ENCODE results near the gene CDH4.

The CDH4 gene

GRCh38 chr20:61934716-61935530, 682.9 kb downstream of the CDH4 start:
- no peak for DNase-seq (ENCODE audit: low read depth, low spot score)
- CTCF ChIA-PET, result no interaction called here
- no peak for TF ChIP-seq CTCF (IDR thresholded peaks at IDR 0.05; ENCODE audit: insufficient read depth, low read length, missing control alignments)
- H3K4me3 ChIP-seq (ENCODE audit: low read depth, low read length), result no peak overlapping the region
- POLR2A ChIA-PET, result no interaction called here

GRCh38 chr20:61935926-61936700, 684.1 kb downstream of the CDH4 start:
- CTCF ChIA-PET, result no interaction called here
- no peak for DNase-seq (ENCODE audit: low read depth, low spot score)
- TF ChIP-seq CTCF (IDR thresholded peaks at IDR 0.05; ENCODE audit: insufficient read depth, low read length, missing control alignments), result no peak
- no peak overlapping the region for H3K4me3 ChIP-seq (ENCODE audit: low read depth, low read length)
- POLR2A ChIA-PET, result no interaction called here

- no peak for DNase-seq (ENCODE audit: low read depth, low spot score)
- ChIA-PET POLR2A (no interaction called here), CTCF (no interaction called here)
- H3K4me3 ChIP-seq (ENCODE audit: low read depth, low read length), result no peak overlapping the region
- TF ChIP-seq CTCF (IDR thresholded peaks at IDR 0.05; ENCODE audit: insufficient read depth, low read length, missing control alignments), result no peak
Measured at GRCh38 chr20:61936701-61937131, 684.7 kb downstream of the CDH4 start.

GRCh38 chr20:61937146-61937962, 685.3 kb downstream of the CDH4 start:
- H3K4me3 ChIP-seq (ENCODE audit: low read depth, low read length), result no peak overlapping the region
- DNase-seq (ENCODE audit: low read depth, low spot score), result no peak
- no peak for TF ChIP-seq CTCF (IDR thresholded peaks at IDR 0.05; ENCODE audit: insufficient read depth, low read length, missing control alignments)
- POLR2A ChIA-PET, result no interaction called here
- CTCF ChIA-PET, result no interaction called here

- ChIA-PET CTCF (no interaction called here), POLR2A (no interaction called here)
- TF ChIP-seq CTCF (IDR thresholded peaks at IDR 0.05; ENCODE audit: insufficient read depth, low read length, missing control alignments), result no peak
- no peak for DNase-seq (ENCODE audit: low read depth, low spot score)
- no peak overlapping the region for H3K4me3 ChIP-seq (ENCODE audit: low read depth, low read length)
Measured at GRCh38 chr20:61937963-61938838, 686.1 kb downstream of the CDH4 start.

All from AG04449 (cell line).